Measurements from ENCODE around the gene C19orf47. TPM values are rescaled to one million over a fixed set of nuclear protein-coding genes. Genes with fewer than 3 reads are reported as not detected.

C19orf47 gene
- total and polyA plus RNA-seq, 7 experiments from 2014 or later = 9.1 to 20.3 (median 13.6) TPM

GRCh38 chr19:40282209-40282580, 66.0 kb downstream of the C19orf47 start:
- DNase-seq (no peak), ATAC-seq (no peak)
- peaks cover 0 to 2% (median 0%) of the 10 kb centered on the region in 5 donors for H3K27me3 Mint-ChIP-seq
- POLR2A ChIA-PET = interaction anchor here (0.6 to 1.1 kb wide), 2 partner anchors 15 to 1349 kb away, joined by 3 to 4 read pairs; no protein-coding TSS in a partner anchor
- Histone ChIP-seq H3K27ac (ENCODE audit: low read depth, low read length) (no peak overlapping the region), H3K27me3 (ENCODE audit: control insufficient read depth in 2 of 2, insufficient read depth in 2 of 2, low read length in 2 of 2) (no peaks in the 10 kb centered on the region), H3K4me1 (ENCODE audit: control insufficient read depth in 2 of 2, insufficient read depth in 2 of 2, low read length in 2 of 2) (peaks cover 21 to 68% of the 10 kb centered on the region in 2 donors), H3K36me3 (ENCODE audit: control insufficient read depth in 2 of 3, insufficient read depth in 3 of 3, low read length in 3 of 3) (peaks cover 0 to 22% (median 0%) of the 10 kb centered on the region in 3 experiments), H3K4me3 (ENCODE audit: low read length) (no peak overlapping the region), H3K9me3 (ENCODE audit: control insufficient read depth in 2 of 3, low read length in 3 of 3) (no peaks in the 10 kb centered on the region)
- H3K27ac Mint-ChIP-seq = peak overlapping the region in 4 of 9 donors; percentile 68 to 99 (median 98)
- peaks cover 49 to 89% (median 76%) of the 10 kb centered on the region in 7 donors for H3K4me1 Mint-ChIP-seq
- H3K9me3 Mint-ChIP-seq = peaks cover 0 to 3% (median 0%) of the 10 kb centered on the region in 11 donors
- H3K4me3 Mint-ChIP-seq = peak overlapping the region in 6 of 10 donors; percentile 32 to 97 (median 89)
- CTCF ChIA-PET = interaction anchor here (0.7 kb wide), 1 partner anchor 64 kb away, joined by 3 read pairs; the partner anchor contains the start of gene TTC9B
- intact Hi-C loops (cut with micrococcal nuclease) = loop anchor here (10.0 kb wide), 4 partner anchors 137 to 1157 kb away; partner anchors contain the start of genes COQ8B (in 1 of the 2), ITPKC (in 1 of the 2), MIA (in 1 of the 2) and PAK4 (in 1 of the 2)
- H3K36me3 Mint-ChIP-seq = peaks cover 0 to 7% (median 0%) of the 10 kb centered on the region in 5 donors

GRCh38 chr19:40281381-40282208, 66.6 kb downstream of the C19orf47 start:
- Mint-ChIP-seq H3K36me3 (peaks cover 0 to 7% (median 0%) of the 10 kb centered on the region in 5 donors), H3K4me3 (peak overlapping the region in 6 of 10 donors; percentile 10 to 91 (median 76)), H3K27ac (peak overlapping the region in 3 of 9 donors; percentile 59 to 98 (median 64)), H3K27me3 (peaks cover 0 to 2% (median 0%) of the 10 kb centered on the region in 5 donors), H3K4me1 (peaks cover 50 to 90% (median 75%) of the 10 kb centered on the region in 7 donors), H3K9me3 (peaks cover 0 to 3% (median 0%) of the 10 kb centered on the region in 11 donors)
- ChIA-PET POLR2A (interaction anchor here (0.6 to 1.1 kb wide), 3 partner anchors 15 to 1349 kb away, joined by 3 to 4 read pairs (median 3); no protein-coding TSS in a partner anchor), CTCF (interaction anchor here (0.7 kb wide), 1 partner anchor 63 kb away, joined by 3 read pairs; the partner anchor contains the start of gene TTC9B)
- no peak overlapping the region for H3K27ac ChIP-seq (ENCODE audit: low read depth, low read length)
- DNase-seq (no peak), ATAC-seq (no peak)
- no peak overlapping the region for H3K4me3 ChIP-seq (ENCODE audit: low read length)
- intact Hi-C loops (cut with micrococcal nuclease) = loop anchor here (10.0 kb wide), 4 partner anchors 137 to 1157 kb away; partner anchors contain the start of genes COQ8B (in 1 of the 2), ITPKC (in 1 of the 2), MIA (in 1 of the 2) and PAK4 (in 1 of the 2)
- no peaks in the 10 kb centered on the region for H3K27me3 ChIP-seq (ENCODE audit: control insufficient read depth in 2 of 2, insufficient read depth in 2 of 2, low read length in 2 of 2)
- peaks cover 0 to 22% (median 0%) of the 10 kb centered on the region in 3 experiments for H3K36me3 ChIP-seq (ENCODE audit: control insufficient read depth in 2 of 3, insufficient read depth in 3 of 3, low read length in 3 of 3)
- H3K9me3 ChIP-seq (ENCODE audit: control insufficient read depth in 2 of 3, low read length in 3 of 3) = no peaks in the 10 kb centered on the region
- H3K4me1 ChIP-seq (ENCODE audit: control insufficient read depth in 2 of 2, insufficient read depth in 2 of 2, low read length in 2 of 2) = peaks cover 21 to 70% of the 10 kb centered on the region in 2 donors

GRCh38 chr19:40280608-40281221, 67.5 kb downstream of the C19orf47 start:
- Mint-ChIP-seq H3K4me1 (peaks cover 49 to 91% (median 74%) of the 10 kb centered on the region in 7 donors), H3K27me3 (peaks cover 0 to 2% (median 0%) of the 10 kb centered on the region in 5 donors), H3K9me3 (peaks cover 0 to 5% (median 0%) of the 10 kb centered on the region in 11 donors), H3K4me3 (peak overlapping the region; percentile 15 to 81 (median 59)), H3K27ac (peak overlapping the region in 8 of 9 donors; percentile 33 to 85 (median 70)), H3K36me3 (peaks cover 0 to 7% (median 0%) of the 10 kb centered on the region in 5 donors)
- Histone ChIP-seq H3K4me1 (ENCODE audit: control insufficient read depth in 2 of 2, insufficient read depth in 2 of 2, low read length in 2 of 2) (peaks cover 17 to 62% of the 10 kb centered on the region in 2 donors), H3K27me3 (ENCODE audit: control insufficient read depth in 2 of 2, insufficient read depth in 2 of 2, low read length in 2 of 2) (no peaks in the 10 kb centered on the region), H3K9me3 (ENCODE audit: control insufficient read depth in 2 of 3, low read length in 3 of 3) (no peaks in the 10 kb centered on the region), H3K4me3 (ENCODE audit: low read length) (no peak overlapping the region), H3K36me3 (ENCODE audit: control insufficient read depth in 2 of 3, insufficient read depth in 3 of 3, low read length in 3 of 3) (peaks cover 0 to 22% (median 0%) of the 10 kb centered on the region in 3 experiments), H3K27ac (ENCODE audit: low read depth, low read length) (no peak overlapping the region)
- CTCF ChIA-PET = no interaction called here
- intact Hi-C loops (cut with micrococcal nuclease) = loop anchor here (10.0 kb wide), 4 partner anchors 136 to 1156 kb away; partner anchors contain the start of genes COQ8B (in 1 of the 2), ITPKC (in 1 of the 2), MIA (in 1 of the 2) and PAK4 (in 1 of the 2)
- DNase-seq = no peak
- no peak for ATAC-seq
- POLR2A ChIA-PET = no interaction called here

- H3K9me3 Mint-ChIP-seq = peaks cover 0 to 5% (median 0%) of the 10 kb centered on the region in 11 donors
- H3K36me3 Mint-ChIP-seq = peaks cover 0 to 7% (median 0%) of the 10 kb centered on the region in 5 donors
- Histone ChIP-seq H3K27ac (ENCODE audit: low read depth, low read length) (no peak overlapping the region), H3K4me3 (ENCODE audit: low read length) (no peak overlapping the region), H3K4me1 (ENCODE audit: control insufficient read depth in 2 of 2, insufficient read depth in 2 of 2, low read length in 2 of 2) (peaks cover 20 to 65% of the 10 kb centered on the region in 2 donors), H3K27me3 (ENCODE audit: control insufficient read depth in 2 of 2, insufficient read depth in 2 of 2, low read length in 2 of 2) (no peaks in the 10 kb centered on the region), H3K9me3 (ENCODE audit: control insufficient read depth in 2 of 3, low read length in 3 of 3) (no peaks in the 10 kb centered on the region), H3K36me3 (ENCODE audit: control insufficient read depth in 2 of 3, insufficient read depth in 3 of 3, low read length in 3 of 3) (peaks cover 0 to 22% (median 0%) of the 10 kb centered on the region in 3 experiments)
- ChIA-PET POLR2A (interaction anchor here (0.7 kb wide), 1 partner anchor 140 kb away, joined by 3 read pairs; no protein-coding TSS in a partner anchor), CTCF (no interaction called here)
- H3K4me1 Mint-ChIP-seq = peaks cover 52 to 92% (median 75%) of the 10 kb centered on the region in 7 donors
- H3K27ac Mint-ChIP-seq = peak overlapping the region; percentile 40 to 85 (median 70)
- ATAC-seq = no peak
- H3K27me3 Mint-ChIP-seq = no peaks in the 10 kb centered on the region
- intact Hi-C loops (cut with micrococcal nuclease) = loop anchor here (10.0 kb wide), 4 partner anchors 135 to 1155 kb away; partner anchors contain the start of genes COQ8B (in 1 of the 2), ITPKC (in 1 of the 2), MIA (in 1 of the 2) and PAK4 (in 1 of the 2)
- peak overlapping the region; percentile 15 to 81 (median 59) for H3K4me3 Mint-ChIP-seq
- peak in 1 of 9 donors; percentile 6 for DNase-seq
Measured at GRCh38 chr19:40279761-40280607, 68.2 kb downstream of the C19orf47 start.

GRCh38 chr19:40279120-40279551, 69.1 kb downstream of the C19orf47 start:
- H3K4me1 ChIP-seq (ENCODE audit: control insufficient read depth in 2 of 2, insufficient read depth in 2 of 2, low read length in 2 of 2) = peaks cover 23 to 71% of the 10 kb centered on the region in 2 donors
- intact Hi-C loops (cut with micrococcal nuclease) = no loop called here
- Mint-ChIP-seq H3K4me3 (peak overlapping the region in 1 of 10 donors; percentile 81), H3K27me3 (no peaks in the 10 kb centered on the region), H3K27ac (no peak overlapping the region), H3K4me1 (peaks cover 55 to 95% (median 79%) of the 10 kb centered on the region in 7 donors), H3K9me3 (peaks cover 0 to 3% (median 0%) of the 10 kb centered on the region in 11 donors), H3K36me3 (peaks cover 0 to 7% (median 0%) of the 10 kb centered on the region in 5 donors)
- no peaks in the 10 kb centered on the region for H3K9me3 ChIP-seq (ENCODE audit: control insufficient read depth in 2 of 3, low read length in 3 of 3)
- DNase-seq (peak in 1 of 9 donors; percentile 6), ATAC-seq (no peak)
- no peak overlapping the region for H3K4me3 ChIP-seq (ENCODE audit: low read length)
- peaks cover 0 to 22% (median 0%) of the 10 kb centered on the region in 3 experiments for H3K36me3 ChIP-seq (ENCODE audit: control insufficient read depth in 2 of 3, insufficient read depth in 3 of 3, low read length in 3 of 3)
- H3K27ac ChIP-seq (ENCODE audit: low read depth, low read length) = no peak overlapping the region
- ChIA-PET CTCF (no interaction called here), POLR2A (interaction anchor here (0.7 kb wide), 2 partner anchors 141 to 630 kb away, joined by 3 read pairs; no protein-coding TSS in a partner anchor)
- H3K27me3 ChIP-seq (ENCODE audit: control insufficient read depth in 2 of 2, insufficient read depth in 2 of 2, low read length in 2 of 2) = no peaks in the 10 kb centered on the region
